Activated naive CD4-positive, alpha-beta T cell treated with anti-CD3 and anti-CD28 coated beads, Interleukin-2, amount 50 U/mL, for 16 hours (primary cell): ENCODE measurements around the gene KCNQ2.
A peak's percentile ranks its signal among the peaks of the same experiment; 100 is the strongest.

Source experiments
- DNase-seq: peaks from one replicate; pipeline ENCODE4 v3.0.0-alpha.2; 2020

Gene KCNQ2

GRCh38 chr20:63451821-63452220, 20.6 kb downstream of the KCNQ2 start:
- DNase-seq = no peak

- no peak for DNase-seq
Observed at GRCh38 chr20:63449796-63450730, 22.4 kb downstream of the KCNQ2 start.

GRCh38 chr20:63449025-63449424, 23.4 kb downstream of the KCNQ2 start:
- no peak for DNase-seq

- no peak for DNase-seq
Observed at GRCh38 chr20:63448031-63448430, 24.4 kb downstream of the KCNQ2 start.

DNA sequence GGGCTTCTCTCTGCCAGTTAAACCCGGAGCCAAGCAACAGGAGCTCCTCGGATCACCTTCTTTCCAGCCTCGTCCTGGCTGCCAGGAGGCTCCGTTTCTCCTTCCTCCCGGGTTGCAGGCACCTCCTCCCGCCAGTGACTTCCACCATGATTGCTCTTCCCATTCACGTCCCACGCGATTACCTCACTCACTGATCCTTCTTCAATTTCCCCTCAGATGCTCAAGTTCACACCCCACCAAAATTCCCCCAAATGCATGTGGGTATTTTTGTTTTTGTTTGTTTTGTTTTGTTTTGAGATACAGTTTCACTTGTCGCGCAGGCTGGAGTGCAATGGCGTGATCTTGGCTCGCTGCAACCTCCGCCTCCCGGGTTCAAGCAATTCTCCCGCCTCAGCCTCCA, 25.1 kb downstream of the KCNQ2 start:
- no peak for DNase-seq

DNA sequence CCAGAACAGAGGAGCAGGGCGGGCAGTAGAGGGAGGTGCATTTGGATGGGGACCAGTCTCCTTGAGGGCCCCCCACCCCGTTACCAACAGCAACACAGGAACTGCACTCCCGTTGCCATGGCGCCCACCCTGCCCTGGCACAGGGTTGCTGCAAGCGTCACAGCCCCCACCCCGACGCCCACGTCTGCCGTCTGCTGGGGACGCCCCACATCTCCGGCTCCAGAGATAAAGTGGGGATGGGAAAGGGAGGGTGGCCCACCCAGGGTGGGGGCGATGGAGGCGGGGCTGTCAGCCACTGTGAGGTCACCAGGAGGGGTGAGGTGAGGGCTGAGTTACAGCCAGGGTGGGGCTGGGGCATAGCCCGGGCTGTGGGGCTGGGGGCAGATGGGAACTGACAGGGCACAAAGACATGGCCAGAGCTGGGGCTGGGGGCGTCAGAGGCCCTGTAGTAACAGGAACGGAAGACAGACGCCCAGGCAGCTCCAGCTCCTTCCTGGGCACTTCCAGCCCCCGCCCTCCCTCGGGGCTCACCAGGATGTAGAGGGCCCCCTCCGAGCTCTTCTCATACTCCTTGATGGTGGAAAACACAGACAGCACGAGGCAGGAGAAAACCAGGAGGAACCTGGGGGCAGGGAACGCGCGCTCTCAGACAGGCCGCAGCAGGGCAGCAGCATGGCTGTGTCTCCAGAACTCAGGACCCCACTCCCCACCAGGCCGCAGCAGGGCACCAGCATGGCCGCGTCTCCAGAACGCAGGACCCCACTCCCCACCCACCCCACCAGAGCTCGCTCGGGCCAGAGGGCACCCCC, 26.0 kb downstream of the KCNQ2 start:
- no peak for DNase-seq

- no peak for DNase-seq
Observed at GRCh38 chr20:63445075-63445734, 27.2 kb downstream of the KCNQ2 start.

DNA sequence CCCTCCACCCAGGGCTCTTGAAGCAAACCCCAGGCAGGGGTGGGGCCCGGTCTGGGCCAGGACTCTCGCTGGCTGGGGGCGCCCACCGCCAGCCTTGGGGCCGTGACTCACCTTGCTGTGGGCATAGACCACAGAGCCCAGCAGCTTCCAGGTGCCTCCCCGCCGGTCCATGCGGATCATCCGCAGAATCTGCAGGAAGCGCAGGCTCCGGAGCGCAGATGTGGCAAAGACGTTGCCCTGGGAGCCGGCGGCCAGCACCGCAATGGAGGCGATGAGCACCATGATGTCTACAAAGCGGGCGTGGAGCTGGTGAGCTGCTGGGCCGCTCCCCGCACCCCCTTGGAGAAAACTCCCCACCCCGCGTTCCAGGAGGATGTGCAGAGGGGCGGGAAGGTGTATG, 27.9 kb downstream of the KCNQ2 start:
- no peak for DNase-seq

DNA sequence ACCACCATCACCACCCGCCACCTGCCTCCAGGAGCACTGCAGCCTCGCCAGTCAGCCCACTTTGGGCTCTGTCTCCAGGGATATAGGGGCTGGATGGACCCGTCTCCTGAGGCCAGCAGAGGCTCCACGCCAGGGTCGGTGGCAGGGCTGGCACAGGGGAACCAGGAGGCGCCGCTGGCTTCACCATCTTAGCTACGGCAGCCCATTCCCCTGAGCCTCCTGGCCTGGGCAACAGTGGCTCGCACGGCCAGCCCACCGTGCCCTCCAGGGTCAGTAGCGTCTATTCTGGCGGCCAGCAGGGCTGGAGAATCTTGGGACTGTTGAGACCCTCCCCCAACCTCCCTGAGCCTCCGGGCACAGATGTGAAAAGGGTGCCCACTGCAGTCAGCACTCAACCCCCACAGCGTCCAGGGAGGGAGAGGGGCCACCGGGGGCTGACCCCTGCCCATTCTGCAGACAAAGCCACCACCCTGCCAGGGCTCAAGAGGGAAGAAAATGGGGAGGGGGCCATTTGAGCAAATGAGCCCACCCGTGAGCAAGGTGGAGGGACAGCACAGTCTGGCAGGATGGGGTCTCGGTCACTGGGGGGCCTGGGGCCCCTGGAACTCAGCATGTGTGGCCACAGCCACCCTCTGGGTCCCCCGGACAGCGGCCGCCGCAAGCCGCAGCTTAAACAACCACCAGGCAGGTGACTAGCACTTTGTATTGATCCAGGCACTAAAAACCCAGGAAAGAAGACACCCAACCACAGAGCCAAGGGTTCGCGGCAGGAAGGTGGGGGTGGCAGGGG, 28.7 kb downstream of the KCNQ2 start:
- DNase-seq = no peak

DNA sequence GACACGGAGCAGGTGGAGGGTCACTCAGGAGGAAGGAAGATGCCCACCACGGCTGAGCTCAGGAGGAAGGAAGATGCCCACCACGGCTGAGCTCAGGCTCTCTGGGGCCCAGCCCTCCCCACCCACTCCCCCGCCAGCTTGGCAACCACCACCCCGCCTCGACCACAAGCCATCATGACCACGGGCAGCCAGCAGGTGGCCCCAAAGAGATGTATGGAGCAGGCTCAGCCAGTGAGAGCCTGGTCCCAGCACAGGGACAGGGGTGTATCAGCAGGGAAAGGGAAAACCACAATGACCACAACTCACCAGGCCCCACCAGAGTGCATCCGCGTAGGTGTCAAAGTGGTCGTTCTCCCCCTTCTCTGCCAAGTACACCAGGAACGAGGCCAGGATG, 30.4 kb downstream of the KCNQ2 start:
- DNase-seq = peak; percentile 67

- DNase-seq = no peak
Observed at GRCh38 chr20:63441136-63442099, 31.0 kb downstream of the KCNQ2 start.

DNA sequence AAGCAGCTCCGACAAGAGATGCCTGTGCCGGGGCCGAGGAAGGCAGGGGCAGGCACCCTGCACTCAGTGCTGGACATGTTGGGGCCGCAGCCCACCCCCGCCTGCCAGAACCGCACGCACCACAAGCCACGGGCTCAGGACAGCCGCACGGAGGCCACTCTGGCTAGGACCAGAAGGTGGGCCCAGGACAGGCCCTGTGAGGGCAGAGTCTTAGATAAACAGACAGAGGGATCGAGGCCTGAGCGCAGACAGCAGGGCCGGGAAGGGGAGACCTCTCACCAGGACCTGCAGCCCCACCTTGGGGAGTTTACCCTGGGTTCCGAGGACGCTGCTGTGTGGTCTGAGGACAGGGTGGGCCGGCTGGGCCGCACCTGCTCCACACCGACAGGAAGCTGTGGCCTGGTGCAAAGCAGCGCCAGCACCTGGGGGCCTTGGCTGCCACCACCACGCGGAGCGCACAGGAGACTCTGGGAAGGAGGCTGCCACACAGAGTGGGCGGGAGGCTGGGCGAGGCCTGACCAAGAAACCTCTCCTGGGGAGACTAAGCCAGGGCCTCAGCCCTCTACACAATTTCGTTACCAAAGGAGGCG, 32.0 kb downstream of the KCNQ2 start:
- DNase-seq = no peak

- no peak for DNase-seq
Observed at GRCh38 chr20:63439866-63440265, 32.6 kb downstream of the KCNQ2 start.

- no peak for DNase-seq
Observed at GRCh38 chr20:63438121-63438520, 34.3 kb downstream of the KCNQ2 start.

GRCh38 chr20:63435552-63435951, 36.9 kb downstream of the KCNQ2 start:
- DNase-seq = no peak

GRCh38 chr20:63434599-63435378, 37.7 kb downstream of the KCNQ2 start:
- peak; percentile 78 for DNase-seq

DNA sequence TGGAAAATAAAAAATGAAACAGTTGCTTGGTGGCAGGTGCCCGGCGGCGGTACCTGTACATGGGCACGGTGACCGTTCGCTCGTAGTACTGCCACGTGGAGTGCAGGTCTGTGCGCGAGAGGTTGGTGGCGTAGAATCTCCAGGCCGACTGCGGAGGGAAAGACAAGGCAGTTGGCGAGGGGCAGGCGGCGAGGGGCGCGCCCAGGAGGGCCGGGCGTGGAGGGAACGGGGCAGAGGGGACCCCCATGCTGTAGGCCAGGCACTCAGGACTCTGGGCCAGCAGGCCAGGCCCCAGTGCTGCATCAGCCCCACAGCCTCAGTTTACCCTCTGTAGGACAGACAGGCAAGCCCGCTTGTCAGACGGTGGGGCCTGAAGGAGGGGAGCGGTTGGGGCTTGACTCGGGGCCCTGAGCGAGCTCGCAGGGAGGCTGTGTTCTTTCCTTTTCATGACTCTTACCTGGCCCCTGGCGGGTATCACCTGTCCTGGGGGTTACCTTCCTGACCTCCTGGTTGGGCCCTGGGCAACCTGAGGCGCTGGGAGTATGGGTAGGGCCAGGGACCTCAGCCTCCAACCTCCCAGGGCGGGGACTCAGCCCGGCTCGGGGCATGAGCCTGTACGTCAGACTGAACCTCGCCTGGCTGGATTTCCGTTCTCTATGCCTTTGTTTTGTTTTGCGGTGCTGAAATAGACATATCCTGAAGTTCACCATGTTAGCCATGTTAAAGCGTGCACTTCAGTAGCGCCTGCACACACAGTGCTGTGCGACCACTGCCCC, 38.5 kb downstream of the KCNQ2 start:
- DNase-seq = no peak

- DNase-seq = no peak
Observed at GRCh38 chr20:63433351-63433750, 39.1 kb downstream of the KCNQ2 start.
